Measurements from ENCODE around the gene SPATS2.

SPATS2 gene

GRCh38 chr12:49543914-49544815 is 176.9 kb downstream of the SPATS2 start:
- no peak for DNase-seq (ENCODE audit: extremely low read depth, low read depth)

DNA sequence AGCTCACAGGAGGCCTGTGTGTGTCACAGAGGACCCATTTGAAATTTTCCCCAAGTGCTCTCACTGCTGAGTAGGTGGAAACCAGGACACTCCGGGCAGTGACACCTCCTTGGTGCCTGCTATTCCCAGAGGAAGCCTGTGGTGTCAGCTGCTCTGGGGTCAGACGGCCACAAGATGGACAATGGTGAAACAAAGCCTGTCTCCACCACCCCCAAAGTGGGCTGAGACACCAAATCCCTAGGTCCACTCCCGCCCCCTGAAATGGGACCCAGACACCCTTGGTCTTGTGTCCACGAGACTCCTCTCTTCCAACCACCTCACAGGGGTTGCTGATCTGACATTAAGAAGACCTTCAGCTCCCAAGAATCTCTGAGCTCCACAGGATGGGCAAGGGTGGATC is 178.6 kb downstream of the SPATS2 start:
- no peak for TF ChIP-seq CTCF (IDR thresholded peaks at IDR 0.05; ENCODE audit: low read depth, low read length)
- DNase-seq (ENCODE audit: extremely low read depth, low read depth), result no peak

More at GRCh38 chr12:49543914-49544815, 176.9 kb downstream of the SPATS2 start:
- no peak for TF ChIP-seq CTCF (IDR thresholded peaks at IDR 0.05; ENCODE audit: low read depth, low read length)

GRCh38 chr12:49546481-49546880 is 179.2 kb downstream of the SPATS2 start:
- no peak for DNase-seq (ENCODE audit: extremely low read depth, low read depth)
- TF ChIP-seq CTCF (IDR thresholded peaks at IDR 0.05; ENCODE audit: low read depth, low read length), result no peak

GRCh38 chr12:49547090-49547690 is 179.9 kb downstream of the SPATS2 start:
- DNase-seq (ENCODE audit: extremely low read depth, low read depth), result no peak
- no peak for TF ChIP-seq CTCF (IDR thresholded peaks at IDR 0.05; ENCODE audit: low read depth, low read length)

GRCh38 chr12:49548481-49548821 is 181.2 kb downstream of the SPATS2 start:
- DNase-seq (ENCODE audit: extremely low read depth, low read depth), result no peak
- no peak for TF ChIP-seq CTCF (IDR thresholded peaks at IDR 0.05; ENCODE audit: low read depth, low read length)

GRCh38 chr12:49548822-49549648 is 181.8 kb downstream of the SPATS2 start:
- no peak for DNase-seq (ENCODE audit: extremely low read depth, low read depth)
- TF ChIP-seq CTCF (IDR thresholded peaks at IDR 0.05; ENCODE audit: low read depth, low read length), result peak; percentile 38
